HG03432 (cell line): ENCODE data around the gene GOLIM4.
"Not testable (repeated sequence)": the region's sequence is repeated elsewhere in the genome, so short reads cannot be mapped to it uniquely, and the experiment has no call there.

ENCODE experiments used
- ATAC-seq: cut with Tn5 transposase; IDR thresholded peaks from one replicate; pipeline ENCODE4 v1.9.1; 2021; ENCODE audit warnings: mild to moderate bottlenecking, moderate library complexity; ENCODE audit not compliant: unreplicated experiment

GOLIM4 gene

GRCh38 chr3:168077091-168077490 is 18.6 kb downstream of the GOLIM4 start:
- no peak for ATAC-seq

GRCh38 chr3:168073842-168074605 is 21.7 kb downstream of the GOLIM4 start:
- no peak for ATAC-seq

- ATAC-seq: no peak
Measured at GRCh38 chr3:168072323-168072650, 23.4 kb downstream of the GOLIM4 start.

- ATAC-seq: no peak
Measured at GRCh38 chr3:168071591-168072322, 24.0 kb downstream of the GOLIM4 start.

- ATAC-seq: no peak
Measured at GRCh38 chr3:168070919-168071318, 24.8 kb downstream of the GOLIM4 start.

- ATAC-seq: no peak
Measured at GRCh38 chr3:168068346-168068745, 27.4 kb downstream of the GOLIM4 start.

- ATAC-seq: peak; percentile 42
Measured at GRCh38 chr3:168066882-168067281, 28.8 kb downstream of the GOLIM4 start.

GRCh38 chr3:168065569-168065968 is 30.2 kb downstream of the GOLIM4 start:
- no peak for ATAC-seq

- no peak for ATAC-seq
Measured at GRCh38 chr3:168063122-168063521, 32.6 kb downstream of the GOLIM4 start.

GRCh38 chr3:168062679-168063078 is 33.0 kb downstream of the GOLIM4 start:
- ATAC-seq: no peak

GRCh38 chr3:168061332-168061996 is 34.3 kb downstream of the GOLIM4 start:
- ATAC-seq: peak; percentile 92

GRCh38 chr3:168060317-168060716 is 35.4 kb downstream of the GOLIM4 start:
- no peak for ATAC-seq

GRCh38 chr3:168058481-168058880 is 37.2 kb downstream of the GOLIM4 start:
- no peak for ATAC-seq

- not testable (repeated sequence) for ATAC-seq
Measured at GRCh38 chr3:168056398-168057230, 39.1 kb downstream of the GOLIM4 start.

- no peak for ATAC-seq
Measured at GRCh38 chr3:168054447-168054846, 41.3 kb downstream of the GOLIM4 start.

GRCh38 chr3:168053115-168053514 is 42.6 kb downstream of the GOLIM4 start:
- ATAC-seq: no peak

- no peak for ATAC-seq
Measured at GRCh38 chr3:168052515-168052914, 43.2 kb downstream of the GOLIM4 start.

GRCh38 chr3:168051531-168052471 is 43.9 kb downstream of the GOLIM4 start:
- ATAC-seq: peak; percentile 73

GRCh38 chr3:168051070-168051469 is 44.7 kb downstream of the GOLIM4 start:
- ATAC-seq: peak; percentile 1
